Femur (tissue), 1 donor: Measurements from ENCODE around the gene FBXL15.

ENCODE experiments used
- DNase-seq: peaks from one replicate; pipeline ENCODE4 v3.0.0-alpha.2; 2017

The FBXL15 gene

GRCh38 chr10:102411341-102412255 lies 9.0 kb upstream of the FBXL15 start:
- DNase-seq: no peak

- DNase-seq: no peak
These were observed 8.3 kb upstream of the FBXL15 start for GRCh38 chr10:102412293-102412692.

- no peak for DNase-seq
These were observed 7.5 kb upstream of the FBXL15 start for GRCh38 chr10:102413053-102413705.

GRCh38 chr10:102413806-102414561 lies 6.7 kb upstream of the FBXL15 start:
- no peak for DNase-seq

GRCh38 chr10:102414749-102415148 lies 5.9 kb upstream of the FBXL15 start:
- DNase-seq: no peak

GRCh38 chr10:102416283-102416682 lies 4.4 kb upstream of the FBXL15 start:
- DNase-seq: no peak

- DNase-seq: no peak
These were observed 3.9 kb upstream of the FBXL15 start for GRCh38 chr10:102416695-102417094.

- no peak for DNase-seq
These were observed 1.9 kb upstream of the FBXL15 start, which contains the start of gene PSD for GRCh38 chr10:102418622-102419268. Gene PSD, minus strand, starts transcription at chr10:102418785. Its CDS starts 1,747 bp downstream, at chr10:102417038.

- peak; percentile 75 for DNase-seq
These were observed 1.1 kb upstream of the FBXL15 start for GRCh38 chr10:102419269-102420180.

- no peak for DNase-seq
These were observed 389 bp upstream of the FBXL15 start for GRCh38 chr10:102420181-102420713.

- DNase-seq: no peak
These were observed 796 bp downstream of the FBXL15 start for GRCh38 chr10:102421507-102421756.

- DNase-seq: no peak
These were observed 1.3 kb downstream of the FBXL15 start for GRCh38 chr10:102421757-102422512.

GRCh38 chr10:102422545-102423129 lies 2.0 kb downstream of the FBXL15 start:
- DNase-seq: peak; percentile 82

GRCh38 chr10:102423372-102423968 lies 2.8 kb downstream of the FBXL15 start:
- DNase-seq: no peak

- no peak for DNase-seq
These were observed 3.5 kb downstream of the FBXL15 start for GRCh38 chr10:102424145-102424544.

- no peak for DNase-seq
These were observed 4.3 kb downstream of the FBXL15 start for GRCh38 chr10:102424916-102425315.

GRCh38 chr10:102425444-102425843 lies 4.8 kb downstream of the FBXL15 start:
- DNase-seq: no peak

GRCh38 chr10:102426803-102427287 lies 6.2 kb downstream of the FBXL15 start:
- no peak for DNase-seq

GRCh38 chr10:102429468-102429867 lies 8.8 kb downstream of the FBXL15 start:
- no peak for DNase-seq
